ENCODE results near the gene IRX6. TPM values are rescaled to one million over a fixed set of nuclear protein-coding genes. Genes with fewer than 3 reads are reported as not detected.

The IRX6 gene
- total and polyA plus RNA-seq, 2 of the 8 experiments (the other 6 are each of a cell fraction or from before 2014, with no cell fraction given), result 0.61 TPM; not detected in 1

GRCh38 chr16:55338646-55339045 lies 14.6 kb downstream of the IRX6 start (continued):
- TF ChIP-seq CTCF (IDR thresholded peaks at IDR 0.05; ENCODE audit: control extremely low read depth in 1 of 3, insufficient read depth in 1 of 3, low read depth in 1 of 3, low read length in 3 of 3) (no peak), SP2 (IDR thresholded peaks at IDR 0.05; ENCODE audit: low read length) (no peak), RAD21 (IDR thresholded peaks at IDR 0.05 in 1 of 2, conservative IDR thresholded peaks at IDR 0.05 in 1 of 2; ENCODE audit: low read depth in 2 of 2, low read length in 2 of 2) (no peak), FOSL1 (IDR thresholded peaks at IDR 0.05; ENCODE audit: insufficient read depth, low read depth, low read length) (no peak)
- TF ChIP-seq, protein P1, sequence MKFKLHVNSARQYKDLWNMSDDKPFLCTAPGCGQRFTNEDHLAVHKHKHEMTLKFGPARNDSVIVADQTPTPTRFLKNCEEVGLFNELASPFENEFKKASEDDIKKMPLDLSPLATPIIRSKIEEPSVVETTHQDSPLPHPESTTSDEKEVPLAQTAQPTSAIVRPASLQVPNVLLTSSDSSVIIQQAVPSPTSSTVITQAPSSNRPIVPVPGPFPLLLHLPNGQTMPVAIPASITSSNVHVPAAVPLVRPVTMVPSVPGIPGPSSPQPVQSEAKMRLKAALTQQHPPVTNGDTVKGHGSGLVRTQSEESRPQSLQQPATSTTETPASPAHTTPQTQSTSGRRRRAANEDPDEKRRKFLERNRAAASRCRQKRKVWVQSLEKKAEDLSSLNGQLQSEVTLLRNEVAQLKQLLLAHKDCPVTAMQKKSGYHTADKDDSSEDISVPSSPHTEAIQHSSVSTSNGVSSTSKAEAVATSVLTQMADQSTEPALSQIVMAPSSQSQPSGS (IDR thresholded peaks at IDR 0.05; ENCODE audit: low read length), result no peak
